Suppressor macrophage (primary cell): ENCODE results near the gene MICAL3.
A peak's percentile ranks its signal among the peaks of the same experiment; 100 is the strongest.

Source experiments
- DNase-seq, 4 experiments: peaks; one replicate each; pipeline ENCODE4 v3.0.0-alpha.2; 2020 to 2022

The MICAL3 gene

GRCh38 chr22:17807578-17808410 lies 216.6 kb downstream of the MICAL3 start:
- DNase-seq: no peak

GRCh38 chr22:17807086-17807485 lies 217.3 kb downstream of the MICAL3 start:
- DNase-seq: no peak

GRCh38 chr22:17806437-17806836 lies 217.9 kb downstream of the MICAL3 start:
- DNase-seq: no peak

GRCh38 chr22:17804331-17805080 lies 219.9 kb downstream of the MICAL3 start:
- DNase-seq: no peak

GRCh38 chr22:17803609-17804270 lies 220.6 kb downstream of the MICAL3 start:
- DNase-seq: no peak

- DNase-seq: no peak
These were observed 221.5 kb downstream of the MICAL3 start for GRCh38 chr22:17802822-17803221.

- DNase-seq: no peak
These were observed 221.9 kb downstream of the MICAL3 start for GRCh38 chr22:17802411-17802810.

GRCh38 chr22:17797721-17798559 lies 226.4 kb downstream of the MICAL3 start:
- peak; percentile 81 to 92 (median 86) for DNase-seq

GRCh38 chr22:17796695-17797094 lies 227.7 kb downstream of the MICAL3 start:
- DNase-seq: no peak

GRCh38 chr22:17795661-17796548 lies 228.5 kb downstream of the MICAL3 start:
- DNase-seq: no peak

GRCh38 chr22:17794726-17795542 lies 229.4 kb downstream of the MICAL3 start:
- peak in 2 of 4 experiments; percentile 29 to 48 for DNase-seq

- no peak for DNase-seq
These were observed 231.4 kb downstream of the MICAL3 start for GRCh38 chr22:17792854-17793434.

- DNase-seq: no peak
These were observed 232.1 kb downstream of the MICAL3 start for GRCh38 chr22:17792299-17792698.

- no peak for DNase-seq
These were observed 233.2 kb downstream of the MICAL3 start for GRCh38 chr22:17791196-17791595.

- DNase-seq: no peak
These were observed 234.8 kb downstream of the MICAL3 start for GRCh38 chr22:17789379-17790200.

GRCh38 chr22:17788528-17789378 lies 235.6 kb downstream of the MICAL3 start:
- no peak for DNase-seq

GRCh38 chr22:17787716-17788330 lies 236.5 kb downstream of the MICAL3 start:
- no peak for DNase-seq

GRCh38 chr22:17787241-17787640 lies 237.1 kb downstream of the MICAL3 start:
- DNase-seq: no peak
